ENCODE data around the gene HEATR9.
"Not testable (repeated sequence)": the region's sequence is repeated elsewhere in the genome, so short reads cannot be mapped to it uniquely, and the experiment has no call there.

Gene HEATR9
- 0 to 0.07 reads per million in 2 donors for total RNA-seq

GRCh38 chr17:35868737-35869136 lies at the start of gene HEATR9:
HEATR9 (minus strand) TSS chr17:35868891; CDS start chr17:35868742, 149 bp downstream.
- no peak for DNase-seq

GRCh38 chr17:35917519-35918213 lies 49.0 kb upstream of the HEATR9 start:
- DNase-seq: no peak

GRCh38 chr17:35915153-35915964 lies 46.7 kb upstream of the HEATR9 start:
- no peak for DNase-seq

- no peak for DNase-seq
Measured at GRCh38 chr17:35914354-35914753, 45.7 kb upstream of the HEATR9 start.

- DNase-seq: no peak
Measured at GRCh38 chr17:35913609-35914008, 44.9 kb upstream of the HEATR9 start.

- no peak for DNase-seq
Measured at GRCh38 chr17:35912942-35913341, 44.3 kb upstream of the HEATR9 start.

GRCh38 chr17:35912339-35912912 lies 43.7 kb upstream of the HEATR9 start:
- DNase-seq: no peak

- DNase-seq: no peak
Measured at GRCh38 chr17:35909408-35909807, 40.7 kb upstream of the HEATR9 start.

- no peak for DNase-seq
Measured at GRCh38 chr17:35907691-35908090, 39.0 kb upstream of the HEATR9 start.

GRCh38 chr17:35906926-35907637 lies 38.4 kb upstream of the HEATR9 start:
- DNase-seq: no peak

GRCh38 chr17:35906191-35906925 lies 37.7 kb upstream of the HEATR9 start:
- DNase-seq: no peak

GRCh38 chr17:35903451-35903850 lies 34.8 kb upstream of the HEATR9 start:
- DNase-seq: no peak

GRCh38 chr17:35901631-35902175 lies 33.0 kb upstream of the HEATR9 start:
- DNase-seq: no peak

- DNase-seq: peak in 1 of 5 experiments; percentile 57
Measured at GRCh38 chr17:35900708-35901480, 32.2 kb upstream of the HEATR9 start.

- DNase-seq: peak in 1 of 5 experiments; percentile 39
Measured at GRCh38 chr17:35900280-35900679, 31.6 kb upstream of the HEATR9 start.

GRCh38 chr17:35898283-35899070 lies 29.8 kb upstream of the HEATR9 start:
- DNase-seq: peak in 2 of 5 experiments; percentile 25 to 58

- not testable (repeated sequence) for DNase-seq
Measured at GRCh38 chr17:35897772-35898171, 29.1 kb upstream of the HEATR9 start.

GRCh38 chr17:35895636-35896587 lies 27.2 kb upstream of the HEATR9 start:
- DNase-seq: peak in 2 of 5 experiments; percentile 17 to 75

- DNase-seq: no peak
Measured at GRCh38 chr17:35894206-35894605, 25.5 kb upstream of the HEATR9 start.

Data from T-helper 2 cell (primary cell).